Neural progenitor cell (in vitro differentiated cells): ENCODE measurements around the gene BLOC1S4. TPM values are rescaled to one million over a fixed set of nuclear protein-coding genes. Genes with fewer than 3 reads are reported as not detected.

Experiments
- DNase-seq: peaks from one replicate; pipeline ENCODE4 v3.0.0-alpha.2; 2016; ENCODE audit warnings: low spot score
- H2AFZ ChIP-seq: fragments of 200-600 bp; sonication (generic); replicated peaks from 2 replicates; pipeline ENCODE4 v1.6.1; 2016; ENCODE audit warnings: antibody characterized with exemption
- H3F3A ChIP-seq: fragments of 200-600 bp; sonication (generic); 2 replicates; pipeline ENCODE4 v1.6.1; 2016; ENCODE audit warnings: antibody characterized with exemption, low read depth
- H3K27ac ChIP-seq: fragments of 200-600 bp; sonication (generic); 2 replicates; pipeline ENCODE4 v1.5.1; 2016; ENCODE audit warnings: mild to moderate bottlenecking
- H3K27me3 ChIP-seq: fragments of 200-600 bp; sonication (generic); 2 replicates; pipeline ENCODE4 v1.6.1; 2016; ENCODE audit warnings: mild to moderate bottlenecking, moderate library complexity
- H3K36me3 ChIP-seq: fragments of 200-600 bp; sonication (generic); 2 replicates; pipeline ENCODE4 v1.5.1; 2016
- H3K4me1 ChIP-seq: fragments of 200-600 bp; sonication (generic); 2 replicates; pipeline ENCODE4 v1.6.1; 2016; ENCODE audit warnings: mixed run types
- H3K4me2 ChIP-seq: fragments of 200-600 bp; sonication (generic); 2 replicates; pipeline ENCODE4 v1.6.1; 2016
- H3K4me3 ChIP-seq: fragments of 200-600 bp; sonication (generic); 2 replicates; pipeline ENCODE4 v1.5.1; 2016
- H3K79me2 ChIP-seq: fragments of 200-600 bp; sonication (generic); 2 replicates; pipeline ENCODE4 v1.6.1; 2016; ENCODE audit warnings: low read depth
- H3K9ac ChIP-seq: fragments of 200-600 bp; sonication (generic); 2 replicates; pipeline ENCODE4 v1.6.1; 2016
- H3K9me3 ChIP-seq: fragments of 200-600 bp; sonication (generic); 2 replicates; pipeline ENCODE4 v1.5.1; 2016; ENCODE audit warnings: low read depth
- H4K20me1 ChIP-seq: fragments of 200-600 bp; sonication (generic); 2 replicates; pipeline ENCODE4 v1.6.1; 2016; ENCODE audit warnings: low read depth
- H3K27ac Mint-ChIP-seq: 3 replicates; pipeline ENCODE4 v1.8.0; 2021; ENCODE audit warnings: mixed read lengths
- H3K27me3 Mint-ChIP-seq: 2 replicates; pipeline ENCODE4 v1.8.0; 2022; ENCODE audit warnings: low read depth, mild to moderate bottlenecking, inconsistent platforms, moderate library complexity, mixed read lengths; ENCODE audit not compliant: insufficient read depth
- H3K36me3 Mint-ChIP-seq: 3 replicates; pipeline ENCODE4 v1.8.0; 2021; ENCODE audit warnings: mixed read lengths
- H3K4me1 Mint-ChIP-seq: 3 replicates; pipeline ENCODE4 v1.8.0; 2021; ENCODE audit warnings: mixed read lengths
- H3K4me3 Mint-ChIP-seq: 3 replicates; pipeline ENCODE4 v1.8.0; 2021; ENCODE audit warnings: mild to moderate bottlenecking, moderate library complexity, mixed read lengths
- H3K9me3 Mint-ChIP-seq: 3 replicates; pipeline ENCODE4 v1.8.0; 2020; ENCODE audit warnings: mixed read lengths
- CTCF ChIP-seq: fragments of 200-600 bp; sonication (generic); IDR thresholded peaks from 2 replicates; pipeline ENCODE4 v1.5.1; 2017; ENCODE audit warnings: antibody characterized with exemption, mild to moderate bottlenecking
- EZH2 ChIP-seq: fragments of 200-600 bp; sonication (generic); IDR thresholded peaks from 2 replicates; pipeline ENCODE4 v1.6.1; 2017; ENCODE audit warnings: antibody characterized with exemption, mild to moderate bottlenecking, moderate library complexity
- EZH2phosphoT487 ChIP-seq: fragments of 200-600 bp; sonication (generic); IDR thresholded peaks from 2 replicates; pipeline ENCODE4 v1.6.1; 2017; ENCODE audit warnings: antibody characterized with exemption
- total RNA-seq: library from RNA; depleted of rRNA; stranded (reverse); fragments of >200 nt; gene quantifications from 2 replicates; pipeline ENCODE4 v1.2.3, GENCODE V29; 2015; ENCODE audit warnings: low replicate concordance

BLOC1S4 gene
- total RNA-seq, 1 donor from 2014 or later: 10.5 TPM

- H3K27me3 ChIP-seq: no peaks in the 10 kb centered on the region
- TF ChIP-seq CTCF: no peak
- TF ChIP-seq EZH2phosphoT487: no peak
- no peak for TF ChIP-seq EZH2
- no peaks in the 10 kb centered on the region for H3K79me2 ChIP-seq
- no peaks in the 10 kb centered on the region for H3K9me3 Mint-ChIP-seq
- no peak overlapping the region for H3K9ac ChIP-seq
- peaks cover 8% of the 10 kb centered on the region for H3F3A ChIP-seq
- H3K36me3 ChIP-seq: no peaks in the 10 kb centered on the region
- H2AFZ ChIP-seq: no peak overlapping the region
- H3K36me3 Mint-ChIP-seq: no peaks in the 10 kb centered on the region
- H4K20me1 ChIP-seq: no peaks in the 10 kb centered on the region
- peaks cover 24% of the 10 kb centered on the region for H3K4me1 Mint-ChIP-seq
- H3K27me3 Mint-ChIP-seq: peaks cover 16% of the 10 kb centered on the region
- no peaks in the 10 kb centered on the region for H3K9me3 ChIP-seq
- no peak for DNase-seq
- peaks cover 13% of the 10 kb centered on the region for H3K4me1 ChIP-seq
- no peak overlapping the region for H3K4me3 Mint-ChIP-seq
- H3K4me2 ChIP-seq: no peak overlapping the region
- H3K27ac Mint-ChIP-seq: peak overlapping the region; percentile 57
- no peak overlapping the region for H3K4me3 ChIP-seq
- H3K27ac ChIP-seq: no peak overlapping the region
Observed at GRCh38 chr4:6749340-6750171, 33.6 kb downstream of the BLOC1S4 start.

GRCh38 chr4:6750286-6751221 lies 34.6 kb downstream of the BLOC1S4 start:
- no peak overlapping the region for H3K4me3 Mint-ChIP-seq
- TF ChIP-seq EZH2phosphoT487 (no peak), CTCF (no peak), EZH2 (no peak)

GRCh38 chr4:6751611-6752485 lies 35.9 kb downstream of the BLOC1S4 start:
- Histone ChIP-seq H2AFZ (no peak overlapping the region), H3K4me2 (no peak overlapping the region), H3K79me2 (no peaks in the 10 kb centered on the region), H3K27ac (no peak overlapping the region), H4K20me1 (no peaks in the 10 kb centered on the region), H3K4me3 (no peak overlapping the region), H3K27me3 (no peaks in the 10 kb centered on the region), H3K9ac (no peak overlapping the region), H3K36me3 (no peaks in the 10 kb centered on the region), H3F3A (peaks cover 12% of the 10 kb centered on the region), H3K9me3 (no peaks in the 10 kb centered on the region), H3K4me1 (peaks cover 13% of the 10 kb centered on the region)
- Mint-ChIP-seq H3K4me1 (peaks cover 24% of the 10 kb centered on the region), H3K27me3 (peaks cover 16% of the 10 kb centered on the region), H3K36me3 (no peaks in the 10 kb centered on the region), H3K4me3 (no peak overlapping the region), H3K27ac (no peak overlapping the region), H3K9me3 (no peaks in the 10 kb centered on the region)
- no peak for DNase-seq
- TF ChIP-seq CTCF: no peak

More at GRCh38 chr4:6750286-6751221, 34.6 kb downstream of the BLOC1S4 start:
- H3F3A ChIP-seq: peaks cover 8% of the 10 kb centered on the region
- no peak overlapping the region for H2AFZ ChIP-seq
- no peak overlapping the region for H3K27ac ChIP-seq
- H3K4me1 ChIP-seq: peaks cover 13% of the 10 kb centered on the region
- no peaks in the 10 kb centered on the region for H3K36me3 ChIP-seq
- no peaks in the 10 kb centered on the region for H3K36me3 Mint-ChIP-seq
- peaks cover 18% of the 10 kb centered on the region for H3K27me3 Mint-ChIP-seq
- H3K4me2 ChIP-seq: no peak overlapping the region
- H4K20me1 ChIP-seq: no peaks in the 10 kb centered on the region
- H3K4me3 ChIP-seq: no peak overlapping the region
- H3K9me3 Mint-ChIP-seq: no peaks in the 10 kb centered on the region
- H3K79me2 ChIP-seq: no peaks in the 10 kb centered on the region
- no peak overlapping the region for H3K27ac Mint-ChIP-seq
- H3K9ac ChIP-seq: no peak overlapping the region
- no peak for DNase-seq
- peaks cover 27% of the 10 kb centered on the region for H3K4me1 Mint-ChIP-seq
- H3K9me3 ChIP-seq: no peaks in the 10 kb centered on the region
- no peaks in the 10 kb centered on the region for H3K27me3 ChIP-seq
